Body of pancreas (tissue), 4 donors: ENCODE data around the gene PASK.

Experiments used
- POLR2A ChIP-seq, 3 donors: fragments of 450-650 bp; IDR thresholded peaks; one replicate each; pipeline ENCODE4 v1.6.1; 2016; ENCODE audit warnings: antibody characterized with exemption in 3 of 3, mild to moderate bottlenecking in 2 of 3
- TF ChIP-seq, protein P1 (sequence below), 7 experiments: fragments of 450-650 bp in 4 of 7; fragments of 200-600 bp in 3 of 7; sonication (generic) in 3 of 7; IDR thresholded peaks; one replicate each; pipeline ENCODE4 v1.5.1; 2016 to 2019; ENCODE audit warnings: antibody characterized with exemption in 7 of 7

- TF ChIP-seq POLR2A (IDR thresholded peaks at IDR 0.05) = no peak
- TF ChIP-seq, protein P1, sequence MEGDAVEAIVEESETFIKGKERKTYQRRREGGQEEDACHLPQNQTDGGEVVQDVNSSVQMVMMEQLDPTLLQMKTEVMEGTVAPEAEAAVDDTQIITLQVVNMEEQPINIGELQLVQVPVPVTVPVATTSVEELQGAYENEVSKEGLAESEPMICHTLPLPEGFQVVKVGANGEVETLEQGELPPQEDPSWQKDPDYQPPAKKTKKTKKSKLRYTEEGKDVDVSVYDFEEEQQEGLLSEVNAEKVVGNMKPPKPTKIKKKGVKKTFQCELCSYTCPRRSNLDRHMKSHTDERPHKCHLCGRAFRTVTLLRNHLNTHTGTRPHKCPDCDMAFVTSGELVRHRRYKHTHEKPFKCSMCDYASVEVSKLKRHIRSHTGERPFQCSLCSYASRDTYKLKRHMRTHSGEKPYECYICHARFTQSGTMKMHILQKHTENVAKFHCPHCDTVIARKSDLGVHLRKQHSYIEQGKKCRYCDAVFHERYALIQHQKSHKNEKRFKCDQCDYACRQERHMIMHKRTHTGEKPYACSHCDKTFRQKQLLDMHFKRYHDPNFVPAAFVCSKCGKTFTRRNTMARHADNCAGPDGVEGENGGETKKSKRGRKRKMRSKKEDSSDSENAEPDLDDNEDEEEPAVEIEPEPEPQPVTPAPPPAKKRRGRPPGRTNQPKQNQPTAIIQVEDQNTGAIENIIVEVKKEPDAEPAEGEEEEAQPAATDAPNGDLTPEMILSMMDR (IDR thresholded peaks at IDR 0.05) = no peak
These were observed 33.9 kb downstream of the PASK start for GRCh38 chr2:241115361-241115760.
